A673 (cell line): Measurements from ENCODE around the gene CA4.
"Not testable (repeated sequence)": the region's sequence is repeated elsewhere in the genome, so short reads cannot be mapped to it uniquely, and the experiment has no call there.

ENCODE experiments used
- CTCF ChIP-seq: fragments of 300-800, 200-600 bp; sonication (generic); conservative IDR thresholded peaks from 2 replicates; pipeline ENCODE4 v1.5.1; 2017; ENCODE audit warnings: low read depth, mild to moderate bottlenecking, antibody characterized with exemption, low read length, moderate library complexity, mixed read lengths
- EZH2 ChIP-seq: fragments of 200-600 bp; sonication (generic); IDR thresholded peaks from 2 replicates; pipeline ENCODE4 v1.6.1; 2017; ENCODE audit warnings: borderline replicate concordance, low read depth, mild to moderate bottlenecking, mixed read lengths, antibody characterized with exemption, low read length; ENCODE audit not compliant: poor library complexity, severe bottlenecking

- not testable (repeated sequence) for TF ChIP-seq CTCF, EZH2
Observed at GRCh38 chr17:60190032-60190431, 40.3 kb downstream of the CA4 start.
